HG02642 (cell line): ENCODE measurements around the gene FAM50B.
"Not testable (repeated sequence)": the region's sequence is repeated elsewhere in the genome, so short reads cannot be mapped to it uniquely, and the experiment has no call there.

Source experiments
- ATAC-seq: cut with Tn5 transposase; IDR thresholded peaks from one replicate; pipeline ENCODE4 v1.9.1; 2021; ENCODE audit warnings: mild to moderate bottlenecking; ENCODE audit not compliant: unreplicated experiment, poor library complexity

FAM50B gene

GRCh38 chr6:3844097-3844463 is 5.1 kb upstream of the FAM50B start:
- no peak for ATAC-seq

- no peak for ATAC-seq
Measured at GRCh38 chr6:3847521-3847920, 1.7 kb upstream of the FAM50B start.

- no peak for ATAC-seq
Measured at GRCh38 chr6:3848380-3848779, 793 bp upstream of the FAM50B start.

GRCh38 chr6:3849681-3850450 is 693 bp downstream of the FAM50B start:
- no peak for ATAC-seq

- no peak for ATAC-seq
Measured at GRCh38 chr6:3850451-3851203, 1.5 kb downstream of the FAM50B start.

- ATAC-seq: no peak
Measured at GRCh38 chr6:3851839-3852238, 2.7 kb downstream of the FAM50B start.

GRCh38 chr6:3852391-3852790 is 3.2 kb downstream of the FAM50B start:
- no peak for ATAC-seq

- ATAC-seq: no peak
Measured at GRCh38 chr6:3855866-3856265, 6.7 kb downstream of the FAM50B start.

- no peak for ATAC-seq
Measured at GRCh38 chr6:3856576-3856975, 7.4 kb downstream of the FAM50B start.

GRCh38 chr6:3857468-3858456 is 8.6 kb downstream of the FAM50B start:
- no peak for ATAC-seq

- no peak for ATAC-seq
Measured at GRCh38 chr6:3859878-3860552, 10.8 kb downstream of the FAM50B start.

- no peak for ATAC-seq
Measured at GRCh38 chr6:3861424-3861823, 12.3 kb downstream of the FAM50B start.

- ATAC-seq: no peak
Measured at GRCh38 chr6:3862038-3862437, 12.9 kb downstream of the FAM50B start.

- not testable (repeated sequence) for ATAC-seq
Measured at GRCh38 chr6:3863322-3863721, 14.1 kb downstream of the FAM50B start.

GRCh38 chr6:3865463-3865862 is 16.3 kb downstream of the FAM50B start:
- ATAC-seq: no peak

- no peak for ATAC-seq
Measured at GRCh38 chr6:3867641-3868502, 18.7 kb downstream of the FAM50B start.

- ATAC-seq: no peak
Measured at GRCh38 chr6:3868544-3868943, 19.4 kb downstream of the FAM50B start.

- ATAC-seq: no peak
Measured at GRCh38 chr6:3869284-3869631, 20.1 kb downstream of the FAM50B start.
